Hepatocyte (in vitro differentiated cells): ENCODE measurements around the gene PCSK6. TPM values are rescaled to one million over a fixed set of nuclear protein-coding genes. Genes with fewer than 3 reads are reported as not detected.

Source experiments
- DNase-seq: peaks from one replicate; pipeline ENCODE4 v3.0.0-alpha.2; 2016; ENCODE audit warnings: low spot score
- H2AFZ ChIP-seq: fragments of 200-600 bp; sonication (generic); 2 replicates; pipeline ENCODE4 v1.6.0; 2016; ENCODE audit warnings: antibody characterized with exemption, mild to moderate bottlenecking
- H3K27ac ChIP-seq: fragments of 200-600 bp; sonication (generic); 2 replicates; pipeline ENCODE4 v1.5.1; 2016; ENCODE audit warnings: mild to moderate bottlenecking
- H3K27me3 ChIP-seq: fragments of 200-600 bp; sonication (generic); 2 replicates; pipeline ENCODE4 v1.6.1; 2016
- H3K36me3 ChIP-seq: fragments of 200-600 bp; sonication (generic); replicated peaks from 2 replicates; pipeline ENCODE4 v1.5.1; 2016; ENCODE audit warnings: low read depth; ENCODE audit not compliant: insufficient read depth
- H3K4me1 ChIP-seq: fragments of 200-600 bp; sonication (generic); 2 replicates; pipeline ENCODE4 v1.5.1; 2016; ENCODE audit warnings: mild to moderate bottlenecking, moderate library complexity; ENCODE audit not compliant: insufficient read depth
- H3K4me2 ChIP-seq: fragments of 200-600 bp; sonication (generic); 2 replicates; pipeline ENCODE4 v1.6.0; 2016
- H3K4me3 ChIP-seq: fragments of 200-600 bp; sonication (generic); 2 replicates; pipeline ENCODE4 v1.5.1; 2016; ENCODE audit warnings: mild to moderate bottlenecking
- H3K79me2 ChIP-seq: fragments of 200-600 bp; sonication (generic); 2 replicates; pipeline ENCODE4 v1.6.0; 2017; ENCODE audit warnings: mild to moderate bottlenecking
- H3K9me2 ChIP-seq: fragments of 200-600 bp; sonication (generic); replicated peaks from 2 replicates; pipeline ENCODE4 v1.6.0; 2017; ENCODE audit warnings: mild to moderate bottlenecking; ENCODE audit not compliant: insufficient read depth
- H3K9me3 ChIP-seq: fragments of 200-600 bp; sonication (generic); 2 replicates; pipeline ENCODE4 v1.5.1; 2016; ENCODE audit warnings: low read depth, mild to moderate bottlenecking
- H4K20me1 ChIP-seq: fragments of 200-600 bp; sonication (generic); 2 replicates; pipeline ENCODE4 v1.6.0; 2016; ENCODE audit warnings: mild to moderate bottlenecking; ENCODE audit not compliant: insufficient read depth, poor library complexity, severe bottlenecking
- CTCF ChIP-seq: fragments of 200-600 bp; sonication (generic); IDR thresholded peaks from 2 replicates; pipeline ENCODE4 v1.5.1; 2016; ENCODE audit warnings: antibody characterized with exemption, mild to moderate bottlenecking; ENCODE audit not compliant: poor library complexity
- EZH2 ChIP-seq: fragments of 200-600 bp; sonication (generic); IDR thresholded peaks from 2 replicates; pipeline ENCODE4 v1.6.1; 2016; ENCODE audit warnings: antibody characterized with exemption, mild to moderate bottlenecking, borderline replicate concordance
- EZH2phosphoT487 ChIP-seq: fragments of 200-600 bp; sonication (generic); IDR thresholded peaks from one replicate; pipeline ENCODE4 v1.6.1; 2018; ENCODE audit warnings: antibody characterized with exemption, mild to moderate bottlenecking, low read depth, moderate library complexity; ENCODE audit not compliant: unreplicated experiment, severe bottlenecking
- WGBS: methylation state at CpG from one replicate; pipeline ENCODE4 v1.1.6; 2016; ENCODE audit warnings: low lambda C conversion rate; ENCODE audit errors: missing lambda C conversion rate; 5-methylcytosine and 5-hydroxymethylcytosine counted together
- polyA plus RNA-seq: library from polyadenylated mRNA; unstranded; fragments of >200 nt; fragmentation: Nextera tagmentation; extraction: Ambion mirVana; gene quantifications from 2 replicates; pipeline ENCODE4 v1.2.1, GENCODE V29; 2016
- total RNA-seq: library from RNA; depleted of rRNA; stranded (reverse); fragments of >200 nt; gene quantifications from 2 replicates; pipeline ENCODE4 v1.2.3, GENCODE V29; 2014

PCSK6 gene
- total and polyA plus RNA-seq, 2 experiments from 2014 or later: 31.7 to 40.5 TPM

- Histone ChIP-seq H4K20me1 (no peaks in the 10 kb centered on the region), H3K36me3 (no peaks in the 10 kb centered on the region), H3K9me2 (no peaks in the 10 kb centered on the region), H3K79me2 (no peaks in the 10 kb centered on the region), H3K4me1 (no peaks in the 10 kb centered on the region), H3K4me3 (no peak overlapping the region), H3K9me3 (peaks cover 2% of the 10 kb centered on the region), H3K4me2 (no peak overlapping the region), H3K27ac (no peak overlapping the region), H2AFZ (no peak overlapping the region), H3K27me3 (no peaks in the 10 kb centered on the region)
- TF ChIP-seq EZH2: no peak
- no peak for TF ChIP-seq CTCF
- no peak for TF ChIP-seq EZH2phosphoT487
- no peak for DNase-seq
Measured at GRCh38 chr15:101511717-101512116, 22.2 kb upstream of the PCSK6 start.

- Histone ChIP-seq H3K4me2 (no peak overlapping the region), H3K27ac (no peak overlapping the region), H2AFZ (no peak overlapping the region), H4K20me1 (no peaks in the 10 kb centered on the region), H3K4me3 (no peak overlapping the region), H3K9me3 (no peaks in the 10 kb centered on the region), H3K36me3 (no peaks in the 10 kb centered on the region), H3K79me2 (no peaks in the 10 kb centered on the region), H3K9me2 (no peaks in the 10 kb centered on the region), H3K4me1 (no peaks in the 10 kb centered on the region), H3K27me3 (no peaks in the 10 kb centered on the region)
- no peak for TF ChIP-seq EZH2phosphoT487
- no peak for TF ChIP-seq EZH2
- no peak for TF ChIP-seq CTCF
- no peak for DNase-seq
- 84% methylated on average over 8 of the region's 8 CpGs for WGBS
Measured at GRCh38 chr15:101510212-101511197, 21.0 kb upstream of the PCSK6 start.

GRCh38 chr15:101509279-101509678, 19.8 kb upstream of the PCSK6 start:
- Histone ChIP-seq H4K20me1 (no peaks in the 10 kb centered on the region), H3K9me3 (no peaks in the 10 kb centered on the region), H3K79me2 (no peaks in the 10 kb centered on the region), H3K4me1 (no peaks in the 10 kb centered on the region), H3K4me2 (no peak overlapping the region), H3K9me2 (no peaks in the 10 kb centered on the region), H3K4me3 (no peak overlapping the region), H3K27me3 (no peaks in the 10 kb centered on the region), H3K36me3 (no peaks in the 10 kb centered on the region), H2AFZ (no peak overlapping the region), H3K27ac (no peak overlapping the region)
- no peak for DNase-seq
- no peak for TF ChIP-seq EZH2
- 93% methylated on average over 6 of the region's 6 CpGs for WGBS

GRCh38 chr15:101506491-101506890, 17.0 kb upstream of the PCSK6 start:
- Histone ChIP-seq H2AFZ (no peak overlapping the region), H3K27ac (no peak overlapping the region), H4K20me1 (no peaks in the 10 kb centered on the region), H3K36me3 (no peaks in the 10 kb centered on the region), H3K4me1 (peaks cover 3% of the 10 kb centered on the region), H3K9me3 (no peaks in the 10 kb centered on the region), H3K4me3 (no peak overlapping the region), H3K9me2 (no peaks in the 10 kb centered on the region), H3K79me2 (no peaks in the 10 kb centered on the region), H3K4me2 (no peak overlapping the region), H3K27me3 (no peaks in the 10 kb centered on the region)
- WGBS: 87% methylated on average over 8 of the region's 8 CpGs
- no peak for DNase-seq
- TF ChIP-seq EZH2phosphoT487: no peak
- no peak for TF ChIP-seq CTCF
- TF ChIP-seq EZH2: no peak
